Measurements from ENCODE around the gene CACNA1G. TPM values are rescaled to one million over a fixed set of nuclear protein-coding genes. Genes with fewer than 3 reads are reported as not detected.

CACNA1G gene
- total RNA-seq, 2 experiments from 2014 or later: not detected

DNA sequence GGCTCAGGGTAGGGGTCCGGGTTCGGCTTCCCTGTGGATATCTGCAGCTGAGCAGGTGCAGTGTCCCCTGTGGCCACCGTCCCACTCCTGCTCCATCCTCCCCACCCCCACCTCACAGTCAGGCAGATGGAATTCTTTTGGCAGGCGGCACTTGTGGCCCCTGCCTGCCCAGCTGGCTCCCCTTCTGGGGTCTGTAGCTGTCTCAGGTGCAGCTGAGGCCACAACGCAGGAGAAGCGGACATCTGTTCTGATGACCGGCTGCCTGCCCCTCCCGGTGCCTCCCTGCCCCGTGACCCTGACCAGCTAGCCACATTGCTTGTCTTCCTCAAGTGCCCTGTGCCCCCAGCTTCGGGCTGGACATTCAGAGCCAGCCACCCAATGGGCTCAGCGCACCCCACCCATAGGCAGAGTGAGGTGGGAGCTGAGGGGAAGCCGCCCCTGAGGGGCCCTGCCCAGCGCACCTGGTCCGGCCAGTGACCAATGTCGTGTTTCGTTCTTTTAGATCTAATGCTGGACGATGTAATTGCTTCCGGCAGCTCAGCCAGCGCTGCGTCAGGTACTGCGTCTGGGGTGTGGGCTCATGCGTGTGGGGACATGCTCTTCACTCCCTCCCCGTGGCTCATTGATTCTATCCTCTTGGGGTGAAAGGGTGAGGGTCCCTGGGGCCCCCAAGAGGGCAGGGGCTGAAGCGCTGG, 49.0 kb downstream of the CACNA1G start:
- BruUV-seq (replicated peaks): no TSS peak
- no peaks in the 10 kb centered on the region for H3K4me1 ChIP-seq (ENCODE audit: insufficient read depth, low read length, poor library complexity, severe bottlenecking)
- no peaks in the 10 kb centered on the region for H4K20me1 ChIP-seq (ENCODE audit: insufficient read depth, low read length)
- H2AFZ ChIP-seq (ENCODE audit: low read length): no peak overlapping the region
- CTCF ChIA-PET (ENCODE audit: unreplicated experiment): no interaction called here
- H3K9me2 ChIP-seq (ENCODE audit: insufficient read depth, low read length): no peaks in the 10 kb centered on the region
- H3K4me2 ChIP-seq (ENCODE audit: low read length): no peak overlapping the region
- no peak overlapping the region for H3K4me3 ChIP-seq (ENCODE audit: low read depth, low read length, poor library complexity, severe bottlenecking)
- POLR2A ChIA-PET: no interaction called here
- intact Hi-C loops (cut with micrococcal nuclease; ENCODE audit: unreplicated experiment): no loop called here
- H3K9me3 ChIP-seq (ENCODE audit: low read length): no peaks in the 10 kb centered on the region
- no peak for DNase-seq (ENCODE audit: low spot score)
- no peaks in the 10 kb centered on the region for H3K36me3 ChIP-seq (ENCODE audit: insufficient read depth, low read length)
- TF ChIP-seq, protein P1, sequence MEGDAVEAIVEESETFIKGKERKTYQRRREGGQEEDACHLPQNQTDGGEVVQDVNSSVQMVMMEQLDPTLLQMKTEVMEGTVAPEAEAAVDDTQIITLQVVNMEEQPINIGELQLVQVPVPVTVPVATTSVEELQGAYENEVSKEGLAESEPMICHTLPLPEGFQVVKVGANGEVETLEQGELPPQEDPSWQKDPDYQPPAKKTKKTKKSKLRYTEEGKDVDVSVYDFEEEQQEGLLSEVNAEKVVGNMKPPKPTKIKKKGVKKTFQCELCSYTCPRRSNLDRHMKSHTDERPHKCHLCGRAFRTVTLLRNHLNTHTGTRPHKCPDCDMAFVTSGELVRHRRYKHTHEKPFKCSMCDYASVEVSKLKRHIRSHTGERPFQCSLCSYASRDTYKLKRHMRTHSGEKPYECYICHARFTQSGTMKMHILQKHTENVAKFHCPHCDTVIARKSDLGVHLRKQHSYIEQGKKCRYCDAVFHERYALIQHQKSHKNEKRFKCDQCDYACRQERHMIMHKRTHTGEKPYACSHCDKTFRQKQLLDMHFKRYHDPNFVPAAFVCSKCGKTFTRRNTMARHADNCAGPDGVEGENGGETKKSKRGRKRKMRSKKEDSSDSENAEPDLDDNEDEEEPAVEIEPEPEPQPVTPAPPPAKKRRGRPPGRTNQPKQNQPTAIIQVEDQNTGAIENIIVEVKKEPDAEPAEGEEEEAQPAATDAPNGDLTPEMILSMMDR (conservative IDR thresholded peaks at IDR 0.05; ENCODE audit: low read length): no peak
- no peak for TF ChIP-seq EZH2phosphoT487 (IDR thresholded peaks at IDR 0.05; ENCODE audit: borderline replicate concordance, low read depth, low read length)
- H3K79me2 ChIP-seq (ENCODE audit: insufficient read depth, low read depth, low read length): no peaks in the 10 kb centered on the region
- H3K27ac ChIP-seq (ENCODE audit: low read depth, low read length, poor library complexity, severe bottlenecking): no peak overlapping the region

DNA sequence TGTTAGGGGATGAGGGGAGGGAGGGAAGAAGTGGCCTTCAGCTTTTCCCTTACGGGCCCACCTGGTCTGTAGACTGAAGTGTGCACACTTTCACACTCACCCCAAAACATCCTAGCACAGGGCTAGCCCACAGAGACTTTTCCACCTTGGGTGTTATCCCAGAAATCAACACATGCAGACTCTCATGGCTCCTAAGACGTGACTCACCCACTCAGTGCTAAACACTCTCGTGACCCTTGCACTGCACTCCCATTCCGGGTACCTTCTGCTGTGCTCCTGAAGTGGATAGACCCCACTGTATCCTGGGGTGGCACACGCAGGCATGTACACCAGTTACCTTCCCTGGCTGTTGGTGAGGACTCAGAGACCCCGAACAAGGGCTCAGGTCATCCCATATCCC, 51.1 kb downstream of the CACNA1G start:
- CTCF ChIA-PET (ENCODE audit: unreplicated experiment): no interaction called here
- intact Hi-C loops (cut with micrococcal nuclease; ENCODE audit: unreplicated experiment): no loop called here
- TF ChIP-seq, protein P1 (conservative IDR thresholded peaks at IDR 0.05; ENCODE audit: low read length): no peak
- no peak for TF ChIP-seq EZH2phosphoT487 (IDR thresholded peaks at IDR 0.05; ENCODE audit: borderline replicate concordance, low read depth, low read length)

GRCh38 chr17:50612281-50612680, 51.8 kb downstream of the CACNA1G start:
- Histone ChIP-seq H3K4me3 (ENCODE audit: low read depth, low read length, poor library complexity, severe bottlenecking) (no peak overlapping the region), H3K4me1 (ENCODE audit: insufficient read depth, low read length, poor library complexity, severe bottlenecking) (no peaks in the 10 kb centered on the region), H3K4me2 (ENCODE audit: low read length) (no peak overlapping the region), H4K20me1 (ENCODE audit: insufficient read depth, low read length) (no peaks in the 10 kb centered on the region), H3K79me2 (ENCODE audit: insufficient read depth, low read depth, low read length) (no peaks in the 10 kb centered on the region), H3K9me2 (ENCODE audit: insufficient read depth, low read length) (no peaks in the 10 kb centered on the region), H3K27ac (ENCODE audit: low read depth, low read length, poor library complexity, severe bottlenecking) (no peak overlapping the region), H3K36me3 (ENCODE audit: insufficient read depth, low read length) (no peaks in the 10 kb centered on the region), H3K9me3 (ENCODE audit: low read length) (no peaks in the 10 kb centered on the region), H2AFZ (ENCODE audit: low read length) (no peak overlapping the region)
- TF ChIP-seq, protein P1 (conservative IDR thresholded peaks at IDR 0.05; ENCODE audit: low read length): no peak
- POLR2A ChIA-PET: no interaction called here
- BruUV-seq (replicated peaks): no TSS peak
- CTCF ChIA-PET (ENCODE audit: unreplicated experiment): no interaction called here
- no peak for DNase-seq (ENCODE audit: low spot score)
- intact Hi-C loops (cut with micrococcal nuclease; ENCODE audit: unreplicated experiment): no loop called here

More for the DNA sequence above, 51.1 kb downstream of the CACNA1G start:
- no peaks in the 10 kb centered on the region for H3K4me1 ChIP-seq (ENCODE audit: insufficient read depth, low read length, poor library complexity, severe bottlenecking)
- H3K9me3 ChIP-seq (ENCODE audit: low read length): no peaks in the 10 kb centered on the region
- DNase-seq (ENCODE audit: low spot score): no peak
- no peaks in the 10 kb centered on the region for H3K79me2 ChIP-seq (ENCODE audit: insufficient read depth, low read depth, low read length)
- no peak overlapping the region for H3K4me2 ChIP-seq (ENCODE audit: low read length)
- H3K36me3 ChIP-seq (ENCODE audit: insufficient read depth, low read length): no peaks in the 10 kb centered on the region
- no peak overlapping the region for H3K27ac ChIP-seq (ENCODE audit: low read depth, low read length, poor library complexity, severe bottlenecking)
- no peaks in the 10 kb centered on the region for H4K20me1 ChIP-seq (ENCODE audit: insufficient read depth, low read length)
- POLR2A ChIA-PET: no interaction called here
- BruUV-seq (replicated peaks): no TSS peak
- H2AFZ ChIP-seq (ENCODE audit: low read length): no peak overlapping the region
- no peak overlapping the region for H3K4me3 ChIP-seq (ENCODE audit: low read depth, low read length, poor library complexity, severe bottlenecking)
- H3K9me2 ChIP-seq (ENCODE audit: insufficient read depth, low read length): no peaks in the 10 kb centered on the region
